T-helper 2 cell treated with Interferon-gamma antibody and Interleukin-4, amounts not matched to agents 100 ng/mL and 5 ng/mL, for 36 hours (primary cell): Measurements from ENCODE around the gene OR4D1. TPM values are rescaled to one million over a fixed set of nuclear protein-coding genes. Genes with fewer than 3 reads are reported as not detected.

Experiments
- intact Hi-C: fragments of 100-400 bp; cut with micrococcal nuclease; formaldehyde crosslinking; loops from one replicate; pipeline ENCODE4 v1.15.1; 2023
- total RNA-seq: library from RNA; stranded (reverse); gene quantifications from 2 replicates; pipeline ENCODE4 v1.2.3, GENCODE V29; 2022

The OR4D1 gene
- total RNA-seq, 1 donor from 2014 or later, result 0.27 TPM

DNA sequence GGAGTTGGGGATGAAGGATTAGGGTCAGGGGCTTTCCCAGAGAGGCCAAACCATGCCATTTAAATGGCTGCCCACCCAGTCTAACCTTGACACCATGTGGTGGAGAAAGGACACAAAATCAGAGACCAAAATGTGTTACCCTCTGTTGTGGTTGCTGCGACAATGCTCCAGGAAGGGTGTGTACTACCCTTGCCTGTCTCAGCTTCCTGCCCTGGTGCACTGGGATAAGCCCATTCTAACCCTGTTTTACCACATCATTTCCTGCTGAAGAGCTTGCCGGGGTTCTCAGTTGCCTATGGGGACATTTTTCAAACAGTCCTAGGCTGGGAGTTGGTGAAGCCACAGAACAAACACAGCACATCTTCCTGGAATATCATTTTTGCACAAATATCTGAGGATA, 4.9 kb downstream of the OR4D1 start:
- intact Hi-C loops, result loop anchor here (2.0 kb wide), 1 partner anchor 18 kb away; no protein-coding TSS in a partner anchor

DNA sequence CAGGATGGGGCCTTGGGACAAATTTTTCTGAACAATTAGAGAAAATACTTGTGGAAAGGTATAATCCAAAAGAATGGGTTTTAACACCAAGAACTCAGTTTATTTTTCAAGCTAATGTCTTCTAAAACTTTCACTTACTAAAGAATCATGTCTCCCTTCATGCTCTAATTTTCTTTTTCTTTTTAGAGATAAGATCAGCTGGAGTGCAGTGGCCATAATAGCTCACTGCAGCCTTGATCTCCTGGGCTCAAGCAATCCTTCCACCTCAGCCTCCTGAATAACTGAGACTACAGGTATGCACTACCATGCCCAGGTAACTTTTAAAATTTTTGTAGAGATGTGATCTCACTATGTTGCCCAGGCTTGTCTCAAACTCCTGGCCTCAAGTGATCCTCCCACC, 5.5 kb downstream of the OR4D1 start:
- intact Hi-C loops, result loop anchor here (2.0 kb wide), 1 partner anchor 17 kb away; no protein-coding TSS in a partner anchor

DNA sequence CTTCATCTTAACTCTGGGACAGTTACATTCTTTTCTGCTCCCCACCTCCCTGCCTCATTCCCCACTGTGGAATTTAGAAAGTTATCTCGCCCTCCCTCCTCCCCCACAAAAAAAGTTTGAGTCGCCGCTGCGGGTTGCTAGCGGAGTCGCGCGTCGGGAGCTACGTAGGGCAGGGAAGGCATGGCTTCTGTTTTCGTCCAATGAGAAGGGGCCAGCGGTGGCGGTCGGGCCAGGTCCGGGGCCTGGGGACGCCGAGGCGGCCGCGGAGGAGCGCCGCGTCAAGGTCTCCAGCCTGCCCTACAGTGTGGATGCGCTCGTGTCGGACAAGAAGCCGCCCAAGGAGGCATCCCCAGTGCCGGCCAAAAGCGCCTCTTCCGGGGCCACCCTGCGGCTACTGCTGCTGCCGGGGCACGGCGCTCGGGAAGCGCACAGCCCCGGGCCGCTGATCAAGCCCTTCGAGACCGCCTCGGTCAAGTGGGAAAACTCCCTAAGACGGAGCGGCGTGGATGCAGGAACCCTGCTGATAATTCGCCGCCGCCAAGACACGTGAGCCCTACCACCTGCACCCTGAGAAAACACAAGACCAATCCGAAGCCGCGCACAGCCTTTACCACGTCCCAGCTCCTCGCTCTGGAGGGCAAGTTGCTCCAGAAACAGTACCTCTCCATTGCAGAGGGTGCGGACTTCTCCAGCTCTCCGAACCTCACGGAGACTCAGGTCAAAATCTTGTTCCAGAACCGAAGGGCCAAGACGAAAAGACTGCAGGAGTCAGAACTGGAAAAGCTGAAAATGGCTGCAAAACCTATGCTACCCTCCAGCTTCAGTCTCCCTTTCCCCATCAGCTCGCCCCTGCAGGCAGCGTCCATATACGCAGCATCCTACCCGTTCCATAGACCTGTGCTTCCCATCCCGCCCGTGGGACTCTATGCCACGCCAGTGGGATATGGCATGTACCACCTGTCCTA, 8.9 kb downstream of the OR4D1 start:
- intact Hi-C loops, result no loop called here

DNA sequence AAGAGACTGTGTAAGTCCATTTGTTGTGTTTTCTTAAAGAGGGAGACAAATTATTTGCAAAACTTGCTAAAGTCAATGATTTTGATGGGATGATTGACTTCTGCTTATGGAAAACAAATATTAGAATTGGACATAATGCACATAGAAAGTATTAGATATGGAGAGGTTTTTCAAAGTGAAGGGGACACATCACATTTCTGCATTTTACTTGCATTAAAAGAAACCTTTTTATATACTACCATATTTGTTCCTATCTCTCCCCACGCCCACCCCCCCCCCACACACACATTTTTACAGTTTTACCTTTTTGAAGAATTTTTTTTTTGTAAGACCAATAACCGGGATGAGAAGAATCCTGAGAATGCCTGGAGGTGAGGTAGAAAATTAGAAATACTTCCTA, 10.0 kb downstream of the OR4D1 start:
- intact Hi-C loops, result no loop called here

DNA sequence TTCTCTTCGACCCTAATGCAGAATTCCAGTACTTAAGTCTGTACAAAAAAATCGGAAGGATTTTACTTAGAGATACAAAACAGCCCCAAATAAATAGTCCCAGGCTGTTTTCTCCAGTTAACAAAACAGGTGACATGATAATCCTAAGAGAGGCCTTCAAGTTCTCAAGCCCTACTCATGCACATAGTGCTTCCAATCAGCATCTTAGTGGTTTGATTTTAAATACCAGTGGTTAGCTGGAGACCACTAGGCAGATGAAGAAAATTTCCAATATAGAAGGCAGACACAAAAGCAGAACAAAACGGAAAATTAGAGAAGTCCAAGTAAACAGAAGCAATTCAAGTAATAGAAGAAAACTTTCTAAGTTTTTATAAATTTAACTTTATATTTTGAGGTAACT, 13.4 kb downstream of the OR4D1 start:
- intact Hi-C loops, result no loop called here

DNA sequence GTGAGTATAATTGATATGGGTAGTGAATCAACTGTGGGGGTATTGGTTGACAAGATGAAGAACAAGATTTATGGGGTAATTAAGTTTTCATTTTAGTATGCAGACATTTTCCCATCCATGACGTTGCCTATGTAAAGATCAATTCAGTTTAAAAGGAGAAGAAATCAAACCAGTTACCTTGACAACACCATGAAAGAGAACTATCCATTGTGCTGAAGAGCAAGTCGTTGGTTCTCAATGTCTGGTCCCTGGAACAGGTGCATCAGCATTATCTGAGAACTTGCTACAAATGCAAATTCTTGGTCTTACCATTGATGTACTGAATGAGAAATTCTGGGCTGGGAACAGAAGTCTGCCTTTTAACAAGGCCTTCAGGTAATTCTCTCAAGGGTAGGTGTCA, 17.8 kb downstream of the OR4D1 start:
- intact Hi-C loops, result no loop called here

DNA sequence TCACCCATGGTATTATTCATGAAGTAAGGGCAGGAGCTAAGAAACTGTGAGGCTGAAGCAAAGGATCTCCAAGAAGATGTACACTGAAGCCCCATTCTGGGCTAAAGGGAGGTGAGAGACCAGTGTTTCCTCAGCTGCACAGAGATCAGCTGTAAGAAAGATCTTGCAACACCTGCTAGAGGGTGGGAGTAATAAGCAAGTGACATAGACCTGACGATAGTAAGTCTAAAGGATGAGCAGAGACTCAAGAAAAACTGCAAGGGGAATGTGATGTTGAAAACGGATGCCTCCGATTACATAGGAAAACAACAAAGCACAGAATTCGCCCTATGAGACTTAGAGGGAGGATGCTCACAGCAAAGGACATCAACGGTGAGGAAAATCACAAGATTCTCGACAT, 18.5 kb downstream of the OR4D1 start, which contains the start of gene OR4D2:
TSS of gene OR4D2 (plus strand) at position 301 of the 400 bp plus-strand sequence. CDS start 2,674 bp downstream, outside the sequence.
- intact Hi-C loops, result no loop called here

DNA sequence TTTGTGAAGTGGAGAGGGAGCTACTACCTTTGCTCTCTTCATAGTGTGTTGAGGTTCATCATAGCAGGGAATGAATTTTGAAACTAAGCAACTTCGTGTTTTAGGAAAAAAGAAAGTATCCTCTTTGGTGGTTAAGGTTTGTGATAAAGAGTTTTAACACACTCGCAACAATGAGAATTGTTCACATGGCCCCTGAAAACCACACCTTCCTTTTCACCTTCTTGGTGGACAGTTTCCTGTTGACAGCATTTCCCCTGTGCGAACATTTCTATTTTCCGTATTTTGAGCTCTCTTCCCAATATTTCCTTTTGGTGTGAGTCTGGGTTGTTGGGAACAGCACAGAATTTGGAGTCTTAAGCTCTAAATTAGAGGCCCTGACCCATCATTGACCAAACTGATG, 22.4 kb downstream of the OR4D1 start:
- intact Hi-C loops, result loop anchor here (2.0 to 5.0 kb wide), 2 partner anchors 18 to 163 kb away; partner anchors contain the start of gene SRSF1

DNA sequence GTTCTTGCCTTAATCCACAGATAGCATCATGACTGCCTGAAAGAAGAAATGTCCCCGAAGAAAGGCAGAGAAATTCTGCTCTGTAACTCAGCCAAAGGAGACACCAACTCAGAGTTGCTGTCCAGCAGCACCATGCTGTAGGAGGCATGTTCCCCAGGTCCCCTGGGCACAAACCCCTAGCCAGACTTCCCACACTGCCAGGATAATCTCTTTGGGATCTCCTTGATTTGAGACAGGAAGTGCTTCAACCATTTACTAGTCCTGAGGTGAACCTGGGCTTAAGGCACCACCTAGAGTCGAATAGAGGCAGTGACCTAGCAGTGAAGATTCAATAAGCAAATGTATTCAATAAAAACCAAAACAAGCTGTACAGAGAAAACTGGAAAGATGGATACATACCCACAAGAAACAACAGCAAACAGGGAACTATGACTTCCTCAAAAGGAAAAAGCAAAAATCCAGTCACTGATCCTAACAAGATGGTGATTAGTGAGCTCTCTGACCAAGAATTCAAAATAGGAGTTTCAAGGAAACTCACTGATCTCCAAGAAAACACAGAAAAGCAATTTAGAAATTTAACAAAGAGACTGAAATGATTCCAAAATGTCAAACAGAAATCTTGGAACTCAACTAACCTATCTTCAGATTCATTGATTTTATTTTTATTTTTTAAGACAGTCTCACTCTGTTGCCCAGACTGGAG, 24.3 kb downstream of the OR4D1 start:
- intact Hi-C loops, result loop anchor here (1.0 to 5.0 kb wide), 2 partner anchors 50 to 165 kb away; partner anchors contain the start of gene SRSF1

DNA sequence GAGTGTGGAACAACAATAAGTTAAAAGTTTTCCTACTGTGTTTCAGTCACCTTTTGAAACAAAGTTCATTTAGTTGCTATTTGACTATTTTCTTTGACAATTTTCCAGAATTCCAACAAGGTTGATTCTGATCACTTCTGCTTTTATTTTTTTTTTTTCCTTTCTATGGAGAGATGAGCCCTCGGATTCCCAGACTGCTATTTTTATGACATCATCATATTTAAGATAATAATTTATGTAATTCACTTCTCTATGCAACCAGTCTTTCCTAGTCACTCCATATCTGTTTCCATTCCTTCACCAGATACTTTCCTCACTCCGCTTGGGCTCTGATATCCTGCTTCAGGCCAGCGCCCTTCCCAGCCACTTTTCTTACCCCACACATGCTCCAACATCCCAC, 26.7 kb downstream of the OR4D1 start:
- intact Hi-C loops, result loop anchor here (5.0 kb wide), 1 partner anchor 168 kb away; the partner anchor contains the start of gene SRSF1

DNA sequence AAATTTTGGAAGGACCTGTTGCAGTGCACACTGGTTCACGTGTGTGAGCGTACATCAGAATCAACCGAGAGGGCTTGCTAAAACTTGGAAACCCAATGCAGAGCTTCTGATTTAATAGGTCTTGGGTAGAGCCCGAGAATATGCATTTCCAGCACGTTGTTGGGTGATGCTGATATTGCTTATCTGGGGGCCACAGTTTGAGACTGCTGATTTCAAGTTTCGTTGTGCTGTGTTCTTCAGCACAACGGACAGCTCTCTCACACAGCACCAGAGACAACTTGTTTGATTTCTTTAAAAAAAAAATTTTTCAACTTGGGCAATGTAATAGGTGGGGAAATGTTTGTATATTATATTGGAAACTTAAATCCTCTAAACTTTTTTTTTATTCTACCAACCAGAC, 28.0 kb downstream of the OR4D1 start:
- intact Hi-C loops, result loop anchor here (1.0 kb wide), 1 partner anchor 56 kb away; no protein-coding TSS in a partner anchor

DNA sequence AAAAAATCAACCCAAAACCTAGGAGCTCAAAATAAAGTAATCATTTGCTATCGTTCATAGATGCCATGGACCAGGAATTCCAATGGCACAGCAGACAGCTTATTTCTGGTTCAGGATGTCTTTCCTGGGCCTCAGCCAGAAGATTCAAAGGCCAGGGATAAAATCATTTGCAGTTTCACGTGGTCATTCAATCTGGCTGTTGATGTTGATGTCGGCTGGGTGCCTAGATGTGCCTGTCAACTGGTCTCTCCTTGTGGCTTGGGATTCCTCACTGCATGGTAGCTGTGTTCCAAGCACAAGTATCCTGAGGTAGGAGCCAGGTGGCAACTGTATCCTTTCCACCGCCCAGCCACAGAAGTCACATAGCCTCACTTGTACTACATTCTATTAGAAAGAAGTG, 33.6 kb downstream of the OR4D1 start:
- intact Hi-C loops, result no loop called here

DNA sequence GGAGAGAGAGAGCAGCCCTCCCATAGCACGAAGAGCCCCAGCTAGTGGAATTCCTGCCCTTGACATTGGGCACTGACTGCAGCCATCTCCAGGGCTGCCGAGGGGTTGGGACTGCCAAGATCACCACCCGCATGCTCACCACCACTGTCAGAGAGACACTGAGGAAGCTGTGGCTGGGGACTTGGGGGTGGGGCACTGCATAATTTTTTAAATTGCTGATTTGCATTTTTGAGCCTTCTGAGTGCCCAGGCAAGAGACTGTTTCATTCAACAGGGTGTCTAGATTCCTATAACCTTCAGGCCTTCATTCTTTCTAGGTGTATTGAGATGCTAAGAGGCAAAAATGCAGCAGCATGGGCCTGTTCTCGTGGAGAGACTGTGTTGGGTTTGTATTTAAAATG, 35.3 kb downstream of the OR4D1 start:
- intact Hi-C loops, result no loop called here

DNA sequence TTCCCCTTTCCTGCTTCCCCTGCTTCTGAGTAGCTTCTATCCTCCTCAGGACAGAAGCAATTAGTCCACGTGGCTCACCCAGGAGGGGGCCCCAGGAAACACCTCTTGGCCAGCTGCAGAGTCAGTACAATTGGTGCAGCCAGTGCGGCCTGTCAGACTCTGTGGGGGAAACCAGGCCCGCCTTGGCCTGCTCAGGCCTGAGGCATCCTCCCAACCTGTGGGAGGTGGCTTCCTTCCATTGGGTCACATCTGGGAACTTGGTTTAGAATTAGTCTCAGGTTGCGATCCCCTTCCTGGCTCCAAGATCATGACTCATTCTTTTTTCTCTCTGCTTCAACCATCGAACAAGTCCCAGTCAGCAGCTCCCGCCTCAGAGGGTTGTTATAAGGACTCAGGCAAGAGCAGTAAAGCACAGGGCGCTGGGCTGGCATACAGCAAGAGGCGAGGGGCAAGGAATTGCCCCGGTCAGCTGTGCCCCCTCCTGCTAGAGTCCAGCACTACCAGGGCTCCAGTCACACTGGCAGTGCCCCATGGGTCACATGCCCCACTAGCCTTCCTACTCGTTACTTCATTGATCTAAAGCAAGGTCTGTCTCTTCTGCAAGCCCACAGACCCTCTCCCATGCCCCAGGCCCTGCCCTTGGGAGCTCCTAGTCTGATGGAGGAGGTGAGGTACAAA, 36.3 kb downstream of the OR4D1 start:
- intact Hi-C loops, result no loop called here

DNA sequence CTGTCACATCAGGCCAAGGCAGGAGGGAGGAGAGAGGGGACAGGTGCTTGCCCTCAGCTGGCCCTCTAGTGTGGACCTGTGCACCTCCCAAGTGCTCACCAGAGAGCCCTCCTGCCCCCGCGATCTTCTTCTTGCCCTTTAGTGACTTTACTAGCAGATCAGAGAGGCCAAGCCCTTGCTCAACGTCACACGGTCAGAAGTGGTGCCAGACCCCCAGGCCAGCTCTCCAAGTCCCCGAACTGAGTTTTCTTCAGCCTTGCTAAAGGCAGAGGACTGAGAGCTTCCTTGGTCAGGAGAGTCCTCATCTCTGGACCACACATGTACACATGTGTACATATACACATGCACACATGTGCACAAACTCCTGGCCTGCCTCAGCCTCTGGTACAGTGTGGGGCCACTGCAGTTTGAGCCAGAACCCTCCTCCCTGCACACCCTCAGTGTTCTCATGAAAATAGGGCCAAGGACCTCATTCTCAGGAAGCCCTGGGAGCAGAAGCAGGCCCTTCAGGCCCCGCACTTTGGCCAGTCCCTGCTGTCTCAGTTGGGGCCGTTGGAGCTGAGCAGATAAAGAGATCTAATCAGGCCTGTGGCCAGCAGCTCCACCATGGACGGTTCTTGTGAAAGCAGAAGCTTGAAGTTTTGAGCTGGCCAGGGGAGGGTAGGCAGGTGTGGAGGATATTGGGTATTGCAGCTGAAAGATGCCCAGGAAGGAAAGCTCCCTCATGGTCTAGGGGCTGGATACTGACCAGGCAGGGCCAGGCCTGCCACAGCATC, 37.0 kb downstream of the OR4D1 start:
- intact Hi-C loops, result no loop called here

DNA sequence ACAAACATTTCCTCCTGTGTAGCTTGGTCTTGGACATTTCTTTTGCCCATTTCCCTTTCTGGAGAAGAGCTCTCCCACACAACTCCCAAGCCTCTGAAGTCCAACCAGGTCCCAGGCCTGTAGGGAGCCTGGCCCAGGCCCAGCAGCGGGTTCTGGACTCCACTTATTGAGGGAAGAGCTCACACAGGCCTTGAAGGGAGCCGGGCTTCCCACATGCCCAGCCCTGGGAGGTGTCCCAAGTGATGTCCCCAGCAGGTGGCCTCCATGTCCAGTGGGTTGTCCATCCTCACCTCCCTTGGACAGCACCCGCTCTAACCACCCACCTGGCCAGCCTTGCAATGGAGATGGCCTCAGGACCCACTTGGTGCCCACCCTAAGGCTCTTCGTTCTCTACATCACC, 38.4 kb downstream of the OR4D1 start:
- intact Hi-C loops, result no loop called here

DNA sequence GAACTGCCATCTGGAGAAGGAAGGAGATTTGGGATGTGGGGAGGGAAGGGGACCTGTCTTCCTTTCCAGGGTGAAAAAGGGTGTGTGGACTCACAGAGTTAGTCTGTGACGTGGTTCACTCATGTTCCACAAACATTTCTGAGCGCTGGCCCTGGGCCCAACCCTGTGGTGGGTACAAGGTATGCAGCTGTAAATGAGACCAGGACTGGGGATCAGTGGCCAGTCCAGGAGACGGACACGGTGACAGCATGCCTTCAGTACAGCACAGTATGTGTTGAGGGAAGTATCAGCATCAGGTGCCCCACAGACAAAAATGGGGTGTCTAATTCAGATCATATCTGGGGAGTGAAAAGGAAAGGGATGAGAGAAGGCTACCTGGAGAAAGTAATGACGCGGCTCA, 38.9 kb downstream of the OR4D1 start:
- intact Hi-C loops, result no loop called here

DNA sequence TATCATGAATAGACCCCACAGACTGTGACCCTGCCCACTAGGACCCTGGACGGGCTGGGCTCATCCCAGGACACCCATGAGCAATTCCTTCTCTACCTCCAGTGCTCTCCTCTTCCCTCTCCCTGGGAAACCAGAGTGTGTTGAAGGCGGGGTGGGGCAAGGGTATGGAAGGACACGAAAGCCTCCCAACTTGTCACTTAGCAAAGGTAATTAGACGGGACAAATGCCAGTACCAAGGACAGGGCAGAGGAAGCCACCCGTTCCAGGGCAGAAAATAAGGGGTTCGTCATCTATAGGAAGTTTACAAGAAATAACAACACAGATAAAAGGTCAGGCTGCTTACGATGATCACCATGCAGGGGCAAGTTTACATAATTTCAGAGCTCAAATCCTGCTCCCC, 39.5 kb downstream of the OR4D1 start:
- intact Hi-C loops, result no loop called here

DNA sequence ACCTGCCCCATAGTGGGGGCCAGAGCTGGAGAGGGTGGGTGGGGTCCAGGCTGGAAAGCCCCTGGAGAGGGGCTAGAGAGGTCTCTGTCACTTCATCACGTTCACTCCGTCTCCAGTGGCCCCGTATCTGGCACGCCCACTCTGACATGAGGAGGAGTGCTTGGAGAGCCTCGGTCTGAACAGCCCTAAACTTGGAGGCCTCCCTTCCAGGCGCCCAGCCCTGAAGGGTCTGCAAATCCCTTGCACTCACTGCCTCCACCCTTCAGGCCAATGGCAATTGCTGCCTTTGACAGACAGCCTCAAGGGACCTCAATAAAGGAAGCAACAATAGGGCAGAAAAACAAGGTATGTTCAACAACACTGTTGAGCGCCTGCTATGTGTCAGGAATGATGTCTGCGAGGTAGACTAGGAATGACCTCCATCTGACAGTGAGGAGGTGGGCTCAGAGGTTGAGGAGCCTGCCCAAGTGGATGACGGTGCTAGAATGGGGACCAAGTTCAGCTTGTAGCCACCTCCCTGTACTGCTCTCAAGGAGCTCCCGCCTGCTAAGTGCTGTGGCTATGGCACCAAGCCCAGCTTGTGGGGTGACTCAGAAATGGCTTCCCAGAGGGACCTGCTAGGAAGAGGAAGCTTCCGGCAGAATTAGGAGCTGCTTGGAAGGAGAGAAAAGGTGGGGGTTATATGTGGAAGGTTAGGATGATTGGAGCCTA, 41.4 kb downstream of the OR4D1 start:
- intact Hi-C loops, result no loop called here
